ENCODE results near the gene NRG2.

NRG2 gene

GRCh38 chr5:140027807-140028206 is 15.3 kb downstream of the NRG2 start:
- DNase-seq (ENCODE audit: low spot score): no peak
- in situ Hi-C loops (cut with MboI; ENCODE audit: low sequenced_read_pairs, unreplicated experiment): no loop called here
- TF ChIP-seq, protein P1, sequence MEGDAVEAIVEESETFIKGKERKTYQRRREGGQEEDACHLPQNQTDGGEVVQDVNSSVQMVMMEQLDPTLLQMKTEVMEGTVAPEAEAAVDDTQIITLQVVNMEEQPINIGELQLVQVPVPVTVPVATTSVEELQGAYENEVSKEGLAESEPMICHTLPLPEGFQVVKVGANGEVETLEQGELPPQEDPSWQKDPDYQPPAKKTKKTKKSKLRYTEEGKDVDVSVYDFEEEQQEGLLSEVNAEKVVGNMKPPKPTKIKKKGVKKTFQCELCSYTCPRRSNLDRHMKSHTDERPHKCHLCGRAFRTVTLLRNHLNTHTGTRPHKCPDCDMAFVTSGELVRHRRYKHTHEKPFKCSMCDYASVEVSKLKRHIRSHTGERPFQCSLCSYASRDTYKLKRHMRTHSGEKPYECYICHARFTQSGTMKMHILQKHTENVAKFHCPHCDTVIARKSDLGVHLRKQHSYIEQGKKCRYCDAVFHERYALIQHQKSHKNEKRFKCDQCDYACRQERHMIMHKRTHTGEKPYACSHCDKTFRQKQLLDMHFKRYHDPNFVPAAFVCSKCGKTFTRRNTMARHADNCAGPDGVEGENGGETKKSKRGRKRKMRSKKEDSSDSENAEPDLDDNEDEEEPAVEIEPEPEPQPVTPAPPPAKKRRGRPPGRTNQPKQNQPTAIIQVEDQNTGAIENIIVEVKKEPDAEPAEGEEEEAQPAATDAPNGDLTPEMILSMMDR (IDR thresholded peaks at IDR 0.05; ENCODE audit: borderline replicate concordance, control extremely low read depth, extremely low read depth, insufficient read depth, missing control alignments): no peak

- no peak for DNase-seq (ENCODE audit: low spot score)
- TF ChIP-seq, protein P1 (IDR thresholded peaks at IDR 0.05; ENCODE audit: borderline replicate concordance, control extremely low read depth, extremely low read depth, insufficient read depth, missing control alignments): no peak
- in situ Hi-C loops (cut with MboI; ENCODE audit: low sequenced_read_pairs, unreplicated experiment): no loop called here
These were observed 17.4 kb downstream of the NRG2 start for GRCh38 chr5:140025736-140026135.

DNA sequence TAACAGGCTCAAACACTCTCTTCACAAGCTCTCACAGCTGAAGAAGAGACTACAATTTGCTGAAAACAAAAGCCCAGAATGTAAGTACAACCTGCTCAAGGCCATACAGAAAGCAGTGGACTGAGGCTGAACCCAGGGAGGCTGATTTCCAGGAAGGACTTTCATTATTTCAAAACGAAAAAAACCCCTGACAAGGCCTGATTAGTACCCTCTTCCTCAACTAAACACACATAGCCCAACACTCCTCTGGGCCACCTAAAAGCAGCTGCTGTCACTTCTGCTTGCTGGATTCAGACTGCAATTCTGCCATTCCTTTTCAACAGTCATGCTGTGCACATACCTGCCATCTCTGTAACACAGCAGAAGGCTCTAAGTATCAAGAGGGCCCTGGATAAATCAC is 18.2 kb downstream of the NRG2 start:
- TF ChIP-seq, protein P1 (IDR thresholded peaks at IDR 0.05; ENCODE audit: borderline replicate concordance, control extremely low read depth, extremely low read depth, insufficient read depth, missing control alignments): no peak
- DNase-seq (ENCODE audit: low spot score): no peak
- in situ Hi-C loops (cut with MboI; ENCODE audit: low sequenced_read_pairs, unreplicated experiment): no loop called here

DNA sequence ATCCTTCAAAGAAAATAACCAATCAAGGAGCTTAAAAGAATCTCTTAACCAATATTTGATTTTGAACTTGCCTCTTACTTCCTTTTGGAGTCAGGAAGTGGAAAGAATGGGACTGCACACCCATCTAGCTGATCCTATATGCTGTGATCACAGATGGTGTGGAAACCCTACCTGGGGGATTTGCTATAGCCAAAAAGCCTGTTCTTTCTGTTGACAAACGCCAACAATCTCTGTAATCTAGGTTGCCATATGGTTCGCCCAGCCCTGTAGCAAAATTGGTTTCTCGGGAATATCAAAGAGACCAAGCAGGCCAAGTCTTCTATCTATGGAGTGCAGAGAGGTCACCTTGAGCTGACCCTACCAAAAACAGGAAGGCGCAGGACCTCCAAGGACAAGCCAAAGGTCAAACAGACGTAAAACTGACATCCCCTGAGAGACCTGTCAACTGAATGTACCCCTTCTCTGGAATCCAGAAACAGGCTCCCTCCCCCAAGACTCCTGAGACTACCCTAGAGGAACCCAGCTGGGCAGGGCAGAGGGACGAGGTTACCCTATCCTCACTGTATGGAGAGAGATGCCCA is 19.4 kb downstream of the NRG2 start:
- in situ Hi-C loops (cut with MboI; ENCODE audit: low sequenced_read_pairs, unreplicated experiment): no loop called here
- TF ChIP-seq, protein P1 (IDR thresholded peaks at IDR 0.05; ENCODE audit: borderline replicate concordance, control extremely low read depth, extremely low read depth, insufficient read depth, missing control alignments): no peak
- no peak for DNase-seq (ENCODE audit: low spot score)

GRCh38 chr5:140020601-140021177 is 22.4 kb downstream of the NRG2 start:
- in situ Hi-C loops (cut with MboI; ENCODE audit: low sequenced_read_pairs, unreplicated experiment): no loop called here
- DNase-seq (ENCODE audit: low spot score): no peak
- TF ChIP-seq, protein P1 (IDR thresholded peaks at IDR 0.05; ENCODE audit: borderline replicate concordance, control extremely low read depth, extremely low read depth, insufficient read depth, missing control alignments): no peak

DNA sequence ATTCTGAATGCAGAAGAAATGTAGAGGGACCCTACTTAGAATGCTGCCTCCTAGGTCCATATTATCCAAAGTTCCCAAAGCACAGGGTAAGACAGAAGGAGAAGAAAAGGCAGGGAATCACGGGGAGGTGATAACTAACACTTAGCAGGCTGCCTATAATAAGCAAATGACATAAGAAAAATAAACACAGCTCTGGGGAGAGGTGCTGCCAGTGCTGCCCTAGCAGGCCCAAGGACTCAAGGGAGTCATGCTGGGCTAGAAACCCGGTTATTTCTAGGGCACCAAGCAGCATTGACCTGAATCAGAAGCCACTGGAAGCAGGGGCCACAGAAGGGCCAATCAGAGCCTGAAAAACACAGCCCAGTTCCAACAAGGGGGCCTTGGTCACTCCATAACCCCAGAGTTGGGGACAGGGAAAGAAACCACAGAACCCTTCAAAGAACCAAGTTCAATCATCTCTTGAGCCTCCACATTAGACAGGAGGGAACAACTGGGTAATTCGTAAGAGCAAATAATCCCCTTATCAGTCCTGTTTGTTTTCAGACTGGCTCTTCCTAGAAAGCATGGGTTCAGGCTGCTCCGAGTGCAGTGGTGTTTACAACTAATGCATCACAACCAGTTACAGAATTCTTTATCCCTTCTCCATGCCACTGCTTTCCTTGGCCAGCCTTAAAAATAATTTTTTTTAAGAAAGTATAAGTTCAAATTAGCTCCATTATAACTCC is 24.0 kb downstream of the NRG2 start:
- no peak for DNase-seq (ENCODE audit: low spot score)
- in situ Hi-C loops (cut with MboI; ENCODE audit: low sequenced_read_pairs, unreplicated experiment): no loop called here
- TF ChIP-seq, protein P1 (IDR thresholded peaks at IDR 0.05; ENCODE audit: borderline replicate concordance, control extremely low read depth, extremely low read depth, insufficient read depth, missing control alignments): no peak

Measured in GM13976 (cell line).